NCI-H1694 treated with DMSO at 0.1 percent for 48 hours (cell line): ENCODE measurements around the gene SELPLG.
"Not testable (repeated sequence)": the region's sequence is repeated elsewhere in the genome, so short reads cannot be mapped to it uniquely, and the experiment has no call there.

Experiments used
- DNase-seq: peaks from one replicate; lab custom pipeline; 2025; lab: John Stamatoyannopoulos, UW

The SELPLG gene

DNA sequence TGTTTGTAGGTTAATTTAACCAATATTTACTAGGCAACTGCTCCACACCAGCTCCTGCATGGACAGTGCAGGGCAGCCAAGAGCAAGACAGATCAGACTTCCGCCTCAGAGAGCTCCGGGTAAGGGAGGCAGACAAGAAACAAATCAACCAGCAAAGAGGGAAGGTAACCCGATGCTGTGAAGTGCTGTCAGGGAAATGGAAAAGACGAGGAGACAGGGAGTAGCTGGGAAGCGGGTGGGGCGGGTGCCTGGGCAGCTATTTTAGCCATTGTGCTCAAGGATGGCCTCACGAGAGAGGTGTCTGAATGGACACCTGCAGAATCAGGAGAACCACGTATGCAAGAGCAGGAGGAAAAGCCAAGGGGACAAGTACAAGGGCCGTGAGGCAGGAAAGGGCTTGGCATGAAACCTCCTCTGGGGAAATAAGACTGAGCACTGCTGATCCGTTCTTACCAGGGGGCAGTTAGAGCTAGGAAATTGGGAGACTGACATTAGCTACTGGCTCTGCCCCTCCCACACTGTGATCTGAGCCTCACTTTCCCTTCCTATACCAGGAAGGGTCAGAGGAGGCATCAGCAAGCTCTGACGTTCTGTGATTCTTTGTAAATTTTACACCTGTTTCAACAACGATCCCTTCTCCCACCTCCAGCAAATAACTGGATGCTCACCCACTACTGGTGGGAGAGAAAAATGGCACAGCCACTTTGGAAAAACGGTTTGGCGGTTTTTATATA lies 29.3 kb downstream of the SELPLG start:
- no peak for DNase-seq

DNA sequence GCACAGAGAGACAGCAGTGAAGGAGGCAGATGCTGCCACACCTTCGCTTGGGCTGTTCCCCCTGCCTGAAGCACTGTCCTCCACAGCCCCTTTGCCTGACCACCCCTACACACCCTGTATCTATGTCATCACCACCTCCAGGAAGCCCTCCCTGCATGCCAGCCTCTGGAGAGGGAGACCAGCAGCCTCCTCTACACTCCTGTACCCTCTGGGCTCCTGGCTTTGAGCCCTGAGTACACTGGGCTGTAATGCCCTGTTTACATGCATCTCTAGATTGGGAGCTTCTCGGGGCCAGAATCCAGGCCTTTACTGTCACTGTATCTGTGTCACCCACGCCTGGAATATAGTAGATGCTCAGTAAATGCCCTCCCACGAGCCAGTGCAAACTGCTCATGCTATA lies 30.0 kb downstream of the SELPLG start:
- DNase-seq: no peak

DNA sequence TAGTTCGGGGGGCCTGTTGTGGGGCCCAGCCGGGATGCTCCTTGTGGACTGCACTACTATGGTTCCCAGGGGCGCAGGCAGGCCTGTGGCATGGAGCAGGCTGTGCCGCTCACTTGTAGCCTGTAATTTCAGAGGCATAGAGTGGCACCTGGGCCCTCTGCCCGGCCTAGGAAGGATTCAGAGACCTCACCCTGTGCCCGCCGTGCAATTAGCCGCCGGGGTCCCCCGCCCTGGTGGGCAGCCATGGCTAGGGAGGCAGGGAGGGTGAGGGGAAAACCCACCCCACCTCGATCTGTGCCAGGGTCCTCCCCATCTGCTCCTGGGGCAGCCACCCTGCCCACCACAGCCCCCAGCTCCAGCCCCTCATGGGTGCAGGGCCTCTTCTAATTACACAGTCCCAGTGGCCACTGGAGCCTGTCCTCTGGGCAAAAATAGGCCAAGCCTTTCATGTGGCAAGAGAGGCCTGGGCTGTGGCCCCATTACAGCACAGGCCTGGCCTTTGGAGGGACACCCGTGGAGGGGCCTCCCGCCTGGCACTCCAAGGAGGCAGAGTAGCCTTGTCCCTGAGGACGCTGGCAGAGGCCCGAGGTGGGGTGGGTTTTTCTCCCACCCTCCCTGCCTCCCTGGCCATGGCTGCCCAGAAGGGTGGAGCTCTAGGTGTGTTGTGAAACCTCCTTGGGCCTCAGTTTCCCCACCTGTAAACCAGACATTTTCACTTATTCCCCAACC lies 30.6 kb downstream of the SELPLG start:
- no peak for DNase-seq

DNA sequence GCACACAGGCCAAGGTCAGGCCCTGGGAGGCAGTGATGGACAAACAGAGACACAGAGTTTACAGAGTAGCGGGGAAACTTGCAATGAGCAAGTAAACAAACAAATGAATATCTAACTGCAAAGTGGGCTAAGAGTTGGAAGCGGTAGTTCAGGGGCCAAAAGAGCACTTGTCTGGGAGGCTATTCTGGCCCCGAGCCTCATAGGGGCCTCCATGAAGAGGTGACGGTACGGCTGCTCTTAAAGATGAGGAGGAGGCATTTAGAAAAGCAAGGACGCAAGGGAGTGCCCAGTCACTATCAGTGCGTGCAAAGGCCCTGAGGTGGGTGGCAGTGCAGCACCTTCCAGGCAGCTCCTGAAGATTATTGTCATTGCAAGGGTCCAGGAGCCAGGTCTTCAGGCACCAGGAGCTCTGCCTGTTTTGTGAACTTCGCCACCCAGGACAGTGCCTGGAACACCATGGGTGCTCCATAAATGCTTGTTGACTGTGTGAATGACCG lies 31.4 kb downstream of the SELPLG start:
- DNase-seq: no peak

DNA sequence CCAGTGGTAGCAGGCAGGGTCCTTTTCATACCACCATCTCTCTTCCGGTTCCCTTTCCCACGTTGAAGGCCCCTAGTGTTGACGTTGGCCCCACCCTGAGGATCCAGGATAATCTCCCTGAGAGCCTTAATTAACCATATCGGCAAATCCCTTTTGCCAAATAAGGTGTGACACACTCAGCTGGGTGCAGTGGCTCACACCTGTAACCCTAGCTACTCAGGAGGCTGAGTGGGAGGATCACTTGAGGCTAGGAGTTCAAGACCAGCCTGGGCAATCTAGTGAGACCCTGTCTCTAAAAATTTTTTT lies 33.0 kb downstream of the SELPLG start:
- no peak for DNase-seq

DNA sequence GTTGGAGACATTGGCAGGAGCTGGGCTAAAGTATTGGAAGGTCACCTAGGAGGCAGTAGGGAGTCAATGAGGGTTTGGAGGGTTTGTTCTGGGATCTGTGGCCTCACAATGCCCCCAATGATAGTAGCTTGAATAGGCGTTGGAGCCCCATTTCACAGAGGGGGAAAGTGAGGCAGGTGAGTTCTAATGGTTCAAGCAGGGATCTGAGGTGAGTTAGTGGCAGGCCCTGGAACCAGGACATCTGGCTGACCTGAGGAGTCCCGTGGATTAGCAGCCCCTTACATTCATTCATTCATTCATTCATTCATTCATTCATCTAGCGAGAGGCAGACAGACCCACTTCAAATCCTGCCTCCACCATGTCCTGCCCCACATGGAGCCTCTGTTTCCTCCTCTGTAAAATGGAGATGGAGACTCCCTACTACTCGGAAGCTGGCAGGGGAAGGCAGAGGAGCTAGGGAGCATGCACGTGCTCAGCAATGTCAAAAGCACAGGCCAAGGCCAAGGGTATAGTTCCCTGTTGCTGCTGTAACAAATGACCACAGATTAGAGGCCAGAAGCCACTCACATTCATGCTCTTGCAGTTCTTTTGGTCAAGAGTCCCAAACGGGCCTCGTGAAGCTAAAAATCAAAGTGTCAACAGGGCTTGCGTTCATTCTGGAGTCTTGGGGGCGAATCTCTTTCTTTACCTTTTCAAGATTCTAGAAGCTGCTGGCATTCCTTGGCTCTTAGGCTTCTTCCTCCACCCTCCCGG lies 33.6 kb downstream of the SELPLG start:
- DNase-seq: no peak

DNA sequence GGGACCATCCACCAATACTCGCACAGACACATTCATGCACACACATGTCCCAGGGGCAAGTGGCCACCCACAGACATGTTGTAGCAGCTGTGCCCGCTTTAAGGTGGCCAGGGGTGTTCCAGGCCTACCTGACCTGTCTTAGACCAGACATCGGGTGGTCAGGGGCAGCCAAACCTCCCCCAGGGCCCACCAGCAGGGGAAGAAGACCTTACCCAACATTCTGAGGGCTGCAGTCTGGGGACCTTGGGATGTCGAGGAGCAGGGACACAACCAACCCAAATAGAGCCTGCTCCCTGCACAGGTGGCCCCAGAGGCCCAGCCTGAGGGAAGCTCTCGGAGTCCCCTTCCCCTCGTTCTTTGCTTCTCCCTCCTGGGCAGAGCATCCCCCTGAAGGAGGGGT lies 34.2 kb downstream of the SELPLG start:
- DNase-seq: no peak

DNA sequence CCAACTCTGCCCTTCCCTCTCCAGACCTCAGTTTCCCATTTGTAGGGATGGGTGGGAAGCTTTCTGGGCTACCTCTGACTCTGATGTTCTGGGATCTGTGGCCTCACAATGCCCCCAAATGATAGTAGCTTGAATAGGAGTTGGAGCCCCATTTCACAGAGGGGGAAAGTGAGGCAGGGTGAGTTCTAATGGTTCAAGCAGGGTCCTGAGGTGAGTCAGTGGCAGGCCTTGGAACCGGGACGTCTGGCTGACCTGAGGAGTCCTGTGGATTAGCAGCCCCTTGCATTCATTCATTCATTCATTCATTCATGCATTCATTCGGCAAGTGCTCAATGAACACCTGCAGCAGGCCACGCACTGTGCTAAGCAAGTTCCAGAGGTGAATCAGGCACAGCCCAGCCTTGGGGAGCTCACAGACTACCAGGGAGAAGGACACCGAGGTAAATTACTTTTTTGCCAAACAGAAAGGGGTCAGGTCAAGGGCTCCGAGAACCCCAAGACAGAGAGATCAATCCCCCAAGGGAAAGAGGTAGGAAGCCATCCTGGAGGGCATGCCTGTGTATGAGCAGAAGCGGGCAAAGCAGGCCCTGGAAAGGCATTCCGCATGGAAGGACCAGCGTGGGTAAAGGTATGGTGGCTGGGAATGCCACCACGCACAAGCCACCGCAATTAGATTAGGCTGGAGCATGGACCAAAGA lies 35.0 kb downstream of the SELPLG start:
- no peak for DNase-seq

DNA sequence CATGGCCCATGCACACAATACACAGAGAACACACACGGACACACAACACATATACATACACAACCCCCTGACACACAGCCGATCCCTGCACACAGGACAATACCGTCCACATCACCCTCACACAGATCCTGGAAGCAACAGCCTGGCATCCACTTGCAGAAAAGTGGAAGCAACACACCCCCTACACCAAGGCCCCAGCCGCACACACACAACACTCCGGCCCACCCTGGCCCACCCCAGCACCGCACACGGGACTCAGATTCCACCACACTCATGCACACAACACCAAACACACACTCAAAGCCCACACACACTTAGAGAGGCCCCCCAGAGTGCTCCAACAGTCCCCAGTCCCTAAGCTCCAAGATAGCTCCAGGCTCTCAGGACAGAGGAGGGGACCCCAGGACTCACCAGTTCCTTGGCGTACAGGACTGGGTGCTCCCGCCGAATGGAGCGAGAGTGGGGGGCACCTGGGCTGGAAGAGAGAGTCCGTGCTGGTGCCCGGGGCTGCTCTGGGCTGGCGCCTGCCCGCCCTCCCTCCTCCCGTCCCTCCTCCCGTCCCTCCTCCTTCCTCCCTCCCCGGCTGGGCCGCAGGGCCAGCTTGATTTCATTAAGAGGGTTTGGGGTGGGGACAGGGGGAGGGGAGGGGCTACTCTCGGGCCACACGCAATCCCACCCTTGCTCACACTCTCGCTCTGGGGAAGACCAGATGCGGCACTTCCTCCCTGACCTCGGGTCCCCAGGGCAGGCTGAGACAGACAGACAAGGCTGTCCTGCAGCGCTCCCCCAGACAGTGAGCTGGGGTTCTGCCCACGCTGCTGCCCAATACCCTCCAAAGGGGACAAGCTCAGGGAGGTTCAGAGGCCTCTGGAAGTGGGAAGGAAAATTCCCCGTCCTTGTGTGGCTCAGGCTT lies 35.9 kb downstream of the SELPLG start, which contains the start of gene TMEM119:
TMEM119 (minus strand) TSS at position 526 of the 913 bp plus-strand sequence. CDS start 5,701 bp downstream, outside the sequence.
- DNase-seq: no peak

DNA sequence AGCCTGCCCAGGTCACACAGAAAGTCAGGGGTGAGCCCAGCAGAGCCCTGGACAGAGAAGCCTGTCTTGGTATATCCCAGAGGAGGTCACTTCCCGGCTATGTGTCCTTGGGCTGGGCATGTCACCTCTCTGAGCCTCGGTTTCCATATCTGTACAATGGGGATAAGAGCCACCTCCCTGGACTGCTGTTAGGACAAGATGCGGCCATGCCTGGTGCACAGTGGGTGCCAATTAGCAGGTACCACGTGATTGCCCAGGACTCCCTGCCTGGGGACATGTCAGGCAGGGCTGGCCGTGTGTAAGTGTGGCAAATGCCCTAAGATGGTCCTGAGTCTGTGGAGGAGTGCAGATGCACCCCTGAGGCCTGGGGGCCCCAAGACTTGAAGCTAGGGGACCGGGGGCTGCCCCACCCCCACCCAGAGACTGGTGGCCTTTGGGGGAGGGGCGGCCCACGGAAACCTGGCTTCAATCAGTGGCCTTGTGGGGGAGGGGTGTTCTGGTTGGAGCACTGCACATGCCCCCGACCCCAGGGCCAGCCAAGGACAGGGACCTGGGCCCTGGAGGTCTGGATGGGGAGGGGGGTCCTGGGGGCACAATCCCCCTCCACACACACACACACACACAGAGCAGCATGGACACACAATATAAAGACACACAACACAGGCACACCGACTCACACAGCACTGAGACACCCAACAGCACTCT lies 36.7 kb downstream of the SELPLG start:
- DNase-seq: no peak

DNA sequence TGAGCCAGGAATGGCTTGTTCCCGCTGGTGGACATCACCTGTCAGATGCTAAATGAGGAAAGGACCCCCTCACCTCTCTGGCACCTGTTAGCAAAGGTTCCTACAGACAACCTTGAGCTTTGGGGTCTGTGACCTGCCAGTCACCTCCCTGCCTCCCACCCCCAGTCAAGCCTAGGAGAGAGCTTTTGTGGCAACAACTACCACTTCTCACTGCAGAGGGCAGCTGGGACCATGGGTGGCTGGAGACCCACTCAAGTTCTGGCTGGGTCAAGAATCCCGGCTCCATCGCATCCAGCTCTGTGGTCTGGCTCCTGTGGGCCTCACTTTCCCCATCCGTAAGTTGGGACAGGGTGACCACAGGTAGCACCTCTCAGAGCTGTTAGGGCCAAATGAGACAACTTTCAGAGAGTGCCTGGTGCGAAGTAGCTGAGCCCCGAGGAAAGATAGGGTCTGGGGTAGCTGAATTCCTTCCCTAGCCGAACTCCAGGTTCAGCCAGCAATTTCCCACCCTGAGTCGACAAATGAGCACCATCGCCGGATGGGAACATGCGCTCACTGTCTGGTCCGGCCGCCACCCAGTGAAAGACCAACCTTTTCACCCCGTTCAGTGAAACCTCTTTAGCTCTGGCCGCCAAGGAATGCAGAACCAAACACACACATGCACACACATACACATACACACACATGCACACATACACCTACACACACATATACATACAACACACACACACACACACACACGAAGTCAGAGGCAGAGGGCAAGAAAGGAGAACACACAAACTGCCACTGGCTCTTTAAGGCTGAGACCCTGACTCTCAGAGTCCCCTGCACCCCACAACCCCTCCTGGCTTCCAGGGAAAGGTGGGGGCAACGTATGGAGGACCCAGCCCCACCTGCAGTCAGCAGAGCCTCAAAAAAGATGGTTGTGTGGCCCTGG lies 37.7 kb downstream of the SELPLG start:
- no peak for DNase-seq

DNA sequence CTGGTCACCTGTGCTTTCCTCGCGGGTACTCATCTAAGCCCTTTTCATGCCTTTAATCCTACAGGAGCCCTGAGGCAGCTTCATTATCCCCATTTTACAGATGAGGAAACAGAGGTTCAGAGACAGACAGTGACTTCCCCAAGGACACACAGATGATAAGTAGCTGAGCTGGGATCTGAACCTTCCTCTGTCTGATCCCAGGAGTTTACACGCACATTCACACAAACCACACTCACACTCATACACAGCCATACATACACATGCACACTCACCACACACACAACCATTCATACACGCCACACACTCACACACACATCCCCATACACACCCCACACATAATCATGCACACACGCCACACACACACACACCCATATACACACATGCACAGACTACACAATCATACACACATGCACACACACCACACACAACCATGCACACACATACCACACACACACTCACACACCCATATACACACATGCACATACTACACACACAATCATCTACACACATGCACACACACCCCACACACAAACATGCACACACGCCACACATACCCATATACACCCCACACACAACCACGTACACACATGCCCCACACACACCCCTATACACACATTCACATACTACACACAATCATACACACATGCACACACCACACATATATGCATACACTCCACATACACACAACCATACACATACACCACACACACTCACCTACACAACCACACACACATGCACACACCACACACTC lies 38.6 kb downstream of the SELPLG start:
- no peak for DNase-seq

DNA sequence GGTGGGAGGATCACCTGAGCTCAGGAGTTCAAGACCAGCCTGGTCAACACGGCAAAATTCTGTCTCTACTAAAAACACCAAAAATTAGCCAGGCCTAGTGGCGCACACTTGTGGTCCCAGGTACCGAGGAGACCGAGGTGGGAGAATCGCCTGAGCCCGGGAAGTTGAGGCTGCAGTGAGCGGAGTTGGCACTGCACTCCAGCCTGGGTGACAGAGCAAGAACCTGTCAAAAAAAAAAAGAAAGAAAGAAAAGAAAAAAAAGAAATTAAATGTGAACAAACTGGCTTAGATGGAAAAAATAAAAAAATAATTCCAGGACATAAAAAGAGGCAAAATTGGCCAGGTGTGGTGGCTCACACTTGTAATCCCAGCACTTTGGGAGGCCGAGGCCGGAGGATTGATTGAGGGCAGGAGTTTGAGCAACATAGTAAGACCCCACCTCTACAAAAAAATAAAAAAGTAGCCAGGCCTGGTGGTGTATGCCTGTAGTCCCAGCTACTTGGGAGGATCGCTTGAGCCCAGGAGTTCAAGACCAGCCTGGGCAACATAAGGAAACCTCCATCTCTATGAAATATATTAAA lies 39.3 kb downstream of the SELPLG start:
- no peak for DNase-seq

DNA sequence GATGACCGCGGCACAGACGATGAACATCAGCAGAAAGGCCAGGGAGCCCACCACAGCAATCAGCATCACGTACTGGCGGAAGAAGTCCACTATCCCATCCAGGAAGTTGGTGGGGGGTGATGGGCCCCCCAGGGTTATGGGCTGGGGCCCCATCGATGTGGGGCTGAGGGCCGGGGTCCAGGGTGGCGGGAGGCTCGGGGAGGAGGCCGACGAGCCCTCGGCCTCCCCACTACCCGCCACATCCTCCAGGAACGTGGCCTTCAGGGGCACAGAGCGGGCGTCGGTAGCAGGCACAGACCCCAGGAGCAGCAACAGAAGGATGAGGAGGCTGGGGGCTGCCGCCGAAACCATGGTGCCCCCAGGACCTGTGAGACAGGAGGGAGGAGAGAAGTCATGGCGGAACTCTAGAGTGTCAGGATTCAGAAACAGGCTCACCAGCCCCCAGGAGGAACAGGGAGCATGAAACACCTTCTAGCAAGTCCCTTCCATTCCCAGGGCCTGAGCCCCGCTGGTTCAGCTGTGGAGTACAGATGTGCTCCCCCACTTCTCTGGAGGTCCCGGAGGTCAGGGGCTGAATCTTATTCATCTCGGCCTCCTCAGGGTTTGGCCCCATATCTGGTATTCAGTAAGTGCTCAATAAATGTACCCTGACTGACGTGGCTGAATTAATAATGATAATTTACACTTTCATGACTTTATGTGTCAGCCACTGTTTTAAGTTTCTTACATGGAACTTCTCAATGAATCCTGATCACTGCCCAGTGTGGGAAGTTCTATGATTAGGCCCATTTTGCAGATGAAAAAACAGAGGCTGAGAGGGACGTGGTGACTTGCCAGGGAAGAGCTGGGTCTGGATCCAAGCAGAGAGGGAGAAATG lies 41.4 kb downstream of the SELPLG start:
- no peak for DNase-seq

DNA sequence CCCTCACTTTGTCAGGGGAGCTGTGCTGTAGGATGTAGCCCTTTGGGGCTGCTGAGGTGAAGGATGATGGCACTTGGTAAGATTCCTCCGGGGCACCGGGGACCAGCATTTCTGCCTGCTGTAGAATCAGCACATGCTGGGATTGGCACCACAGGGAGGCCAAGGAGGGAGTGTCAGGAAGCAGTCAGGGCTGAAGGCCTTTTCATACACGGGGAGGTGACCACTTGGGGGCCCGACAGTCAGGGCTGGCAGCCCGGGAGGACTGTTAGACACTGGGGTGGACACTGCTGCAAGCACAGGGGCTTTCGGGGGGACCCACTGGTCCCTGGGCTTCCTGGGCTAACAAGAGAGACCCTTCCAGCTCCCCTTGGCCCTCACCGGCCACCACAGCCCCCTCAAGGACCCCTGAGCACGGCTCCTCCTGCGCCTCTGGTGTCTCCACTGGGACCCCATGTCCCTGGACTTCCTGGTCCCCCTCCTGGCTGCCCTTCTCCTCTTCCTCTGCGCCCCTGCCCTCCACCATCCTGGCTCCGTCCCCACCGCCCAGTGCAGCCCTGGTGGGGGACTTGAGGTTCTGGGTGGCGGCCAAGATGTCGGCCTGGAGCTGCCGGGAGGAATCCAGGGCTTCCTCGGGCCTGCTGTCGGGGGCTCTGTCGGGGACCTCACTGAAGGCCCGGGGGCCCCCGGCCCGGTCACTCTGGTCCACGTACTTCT lies 42.3 kb downstream of the SELPLG start:
- no peak for DNase-seq

DNA sequence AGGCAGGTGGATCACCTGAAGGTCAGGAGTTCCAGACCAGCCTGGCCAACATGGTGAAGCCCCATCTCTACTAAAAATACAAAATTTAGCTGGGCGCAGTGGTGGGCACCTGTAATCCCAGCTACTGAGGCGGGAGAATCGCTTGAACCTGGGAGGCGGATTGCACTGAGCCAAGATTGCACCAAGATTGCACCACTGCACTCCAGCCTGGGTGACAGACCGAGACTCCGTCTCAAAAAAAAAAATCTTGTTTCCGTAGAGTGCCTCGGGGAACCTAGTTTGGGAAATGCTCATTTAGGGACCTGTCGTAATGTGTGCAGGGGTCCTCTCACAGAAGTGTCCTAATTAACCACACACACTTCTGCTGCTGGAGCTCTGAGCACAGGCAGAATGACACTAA lies 43.2 kb downstream of the SELPLG start:
- not testable (repeated sequence) for DNase-seq

DNA sequence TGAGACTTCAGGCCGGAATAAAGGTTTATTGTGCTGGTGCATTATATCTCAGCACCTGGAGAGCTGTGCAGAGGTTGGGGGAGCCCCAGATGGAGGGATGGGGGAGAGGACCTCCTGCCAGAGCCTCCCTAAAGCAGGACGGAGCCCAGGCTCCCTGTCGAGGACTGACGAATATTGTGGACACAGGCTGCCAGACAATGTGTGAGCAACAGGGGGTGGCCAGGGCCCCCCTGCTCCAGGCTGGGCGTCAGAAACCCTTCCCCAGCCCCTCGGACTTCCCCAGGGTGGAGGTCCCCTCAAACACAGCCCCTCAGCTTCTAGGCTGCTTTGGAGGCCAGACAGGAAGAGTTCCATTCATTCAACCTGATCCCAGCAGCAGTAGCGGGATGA lies 43.9 kb downstream of the SELPLG start:
- no peak for DNase-seq
